Activated CD4-positive, alpha-beta T cell treated with anti-CD3 and anti-CD28 coated beads for 1 hour (primary cell): Measurements from ENCODE around the gene GIMAP1.
"Not testable (repeated sequence)": the region's sequence is repeated elsewhere in the genome, so short reads cannot be mapped to it uniquely, and the experiment has no call there.

ENCODE experiments used
- DNase-seq: peaks from one replicate; pipeline ENCODE4 v3.0.0-alpha.2; 2020

Gene GIMAP1

GRCh38 chr7:150716368-150716767 is at the start of gene GIMAP1:
Gene GIMAP1, plus strand, starts transcription at chr7:150716613. Its CDS starts 2,435 bp downstream, at chr7:150719048.
- DNase-seq = peak; percentile 55

- DNase-seq = peak; percentile 59
Measured at GRCh38 chr7:150668472-150668911, 47.9 kb upstream of the GIMAP1 start.

- DNase-seq = no peak
Measured at GRCh38 chr7:150668977-150669376, 47.4 kb upstream of the GIMAP1 start.

GRCh38 chr7:150671798-150672585 is 44.4 kb upstream of the GIMAP1 start:
- DNase-seq = not testable (repeated sequence)

GRCh38 chr7:150675714-150676113 is 40.7 kb upstream of the GIMAP1 start:
- DNase-seq = no peak

- not testable (repeated sequence) for DNase-seq
Measured at GRCh38 chr7:150676276-150676675, 40.1 kb upstream of the GIMAP1 start.

GRCh38 chr7:150676854-150677253 is 39.6 kb upstream of the GIMAP1 start:
- not testable (repeated sequence) for DNase-seq

GRCh38 chr7:150678601-150679000 is 37.8 kb upstream of the GIMAP1 start:
- not testable (repeated sequence) for DNase-seq

- DNase-seq = not testable (repeated sequence)
Measured at GRCh38 chr7:150680364-150680763, 36.0 kb upstream of the GIMAP1 start.

GRCh38 chr7:150685219-150686029 is 31.0 kb upstream of the GIMAP1 start, which contains the start of gene GIMAP2:
Gene GIMAP2, plus strand, starts transcription at chr7:150685706. Its CDS starts 1,354 bp downstream, at chr7:150687060.
- DNase-seq = no peak

- DNase-seq = no peak
Measured at GRCh38 chr7:150686030-150686631, 30.3 kb upstream of the GIMAP1 start.

- DNase-seq = no peak
Measured at GRCh38 chr7:150688630-150689029, 27.8 kb upstream of the GIMAP1 start.

- DNase-seq = no peak
Measured at GRCh38 chr7:150695654-150696053, 20.8 kb upstream of the GIMAP1 start.

- DNase-seq = no peak
Measured at GRCh38 chr7:150703209-150703608, 13.2 kb upstream of the GIMAP1 start.

- DNase-seq = no peak
Measured at GRCh38 chr7:150715293-150715692, 1.1 kb upstream of the GIMAP1 start.

- no peak for DNase-seq
Measured at GRCh38 chr7:150715738-150716137, 675 bp upstream of the GIMAP1 start.

- no peak for DNase-seq
Measured at GRCh38 chr7:150716939-150717338, 526 bp downstream of the GIMAP1 start.

- DNase-seq = no peak
Measured at GRCh38 chr7:150717814-150718420, 1.5 kb downstream of the GIMAP1 start.

GRCh38 chr7:150719436-150719835 is 3.0 kb downstream of the GIMAP1 start:
- no peak for DNase-seq

- no peak for DNase-seq
Measured at GRCh38 chr7:150719960-150720891, 3.8 kb downstream of the GIMAP1 start.

- no peak for DNase-seq
Measured at GRCh38 chr7:150721970-150722373, 5.6 kb downstream of the GIMAP1 start.
